ENCODE results near the gene PTPN22.
A peak's percentile ranks its signal among the peaks of the same experiment; 100 is the strongest.

Gene PTPN22

GRCh38 chr1:113812661-113813135 lies 58.8 kb downstream of the PTPN22 start:
- TF ChIP-seq, protein P1, sequence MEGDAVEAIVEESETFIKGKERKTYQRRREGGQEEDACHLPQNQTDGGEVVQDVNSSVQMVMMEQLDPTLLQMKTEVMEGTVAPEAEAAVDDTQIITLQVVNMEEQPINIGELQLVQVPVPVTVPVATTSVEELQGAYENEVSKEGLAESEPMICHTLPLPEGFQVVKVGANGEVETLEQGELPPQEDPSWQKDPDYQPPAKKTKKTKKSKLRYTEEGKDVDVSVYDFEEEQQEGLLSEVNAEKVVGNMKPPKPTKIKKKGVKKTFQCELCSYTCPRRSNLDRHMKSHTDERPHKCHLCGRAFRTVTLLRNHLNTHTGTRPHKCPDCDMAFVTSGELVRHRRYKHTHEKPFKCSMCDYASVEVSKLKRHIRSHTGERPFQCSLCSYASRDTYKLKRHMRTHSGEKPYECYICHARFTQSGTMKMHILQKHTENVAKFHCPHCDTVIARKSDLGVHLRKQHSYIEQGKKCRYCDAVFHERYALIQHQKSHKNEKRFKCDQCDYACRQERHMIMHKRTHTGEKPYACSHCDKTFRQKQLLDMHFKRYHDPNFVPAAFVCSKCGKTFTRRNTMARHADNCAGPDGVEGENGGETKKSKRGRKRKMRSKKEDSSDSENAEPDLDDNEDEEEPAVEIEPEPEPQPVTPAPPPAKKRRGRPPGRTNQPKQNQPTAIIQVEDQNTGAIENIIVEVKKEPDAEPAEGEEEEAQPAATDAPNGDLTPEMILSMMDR (conservative IDR thresholded peaks at IDR 0.05; ENCODE audit: control insufficient read depth, insufficient read depth, low read depth, low read length) = no peak
- no peak for DNase-seq (ENCODE audit: low read depth)
- peak overlapping the region; percentile 61 for H3K4me3 ChIP-seq (ENCODE audit: control insufficient read depth, low read depth, low read length)

DNA sequence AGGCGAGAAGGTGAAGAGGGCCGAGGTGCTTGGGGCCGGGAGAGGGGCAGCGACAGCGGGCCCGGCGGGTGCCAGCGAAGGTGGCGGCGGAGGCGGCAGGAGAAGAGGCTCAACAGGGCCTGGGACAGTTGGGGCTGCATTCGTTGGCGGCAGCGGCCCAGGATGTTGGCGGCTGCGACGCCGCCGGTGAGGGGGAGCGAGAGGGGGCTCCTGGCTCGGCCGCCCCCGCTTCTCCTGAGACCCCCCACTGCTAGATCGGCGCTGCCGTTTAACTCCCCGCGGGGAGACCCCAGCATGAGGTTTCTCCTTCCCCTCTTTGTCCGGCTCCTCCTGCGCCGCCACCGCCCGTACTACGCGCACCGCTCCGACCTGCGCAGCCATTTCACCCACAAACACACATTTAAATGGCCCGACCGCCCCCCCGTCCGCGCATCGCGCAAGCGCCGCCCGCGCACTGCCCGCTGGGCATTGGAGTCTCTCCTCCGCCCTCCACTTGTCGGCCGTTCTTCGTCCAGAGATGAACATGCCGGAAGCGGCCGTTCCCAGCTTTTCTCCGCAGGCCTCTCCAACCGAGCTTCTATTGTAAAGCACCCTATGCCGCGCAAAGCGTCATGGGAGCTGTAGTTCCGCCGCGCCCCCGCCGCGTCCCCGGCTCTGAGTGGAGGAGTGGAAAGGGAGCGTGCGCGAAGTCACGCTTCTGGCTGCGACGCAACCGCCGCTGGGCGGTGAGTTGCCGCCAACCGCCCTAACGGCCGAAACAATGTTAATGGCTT lies 59.4 kb downstream of the PTPN22 start, which contains the start of gene RSBN1:
TSS of gene RSBN1 (minus strand) at position 589 of the 773 bp plus-strand sequence. CDS start at position 525, 64 bp downstream.
- peak; percentile 98 for DNase-seq (ENCODE audit: low read depth)
- TF ChIP-seq, protein P1 (conservative IDR thresholded peaks at IDR 0.05; ENCODE audit: control insufficient read depth, insufficient read depth, low read depth, low read length) = no peak
- H3K4me3 ChIP-seq (ENCODE audit: control insufficient read depth, low read depth, low read length) = peak within 1 kb of the TSS; percentile 98

DNA sequence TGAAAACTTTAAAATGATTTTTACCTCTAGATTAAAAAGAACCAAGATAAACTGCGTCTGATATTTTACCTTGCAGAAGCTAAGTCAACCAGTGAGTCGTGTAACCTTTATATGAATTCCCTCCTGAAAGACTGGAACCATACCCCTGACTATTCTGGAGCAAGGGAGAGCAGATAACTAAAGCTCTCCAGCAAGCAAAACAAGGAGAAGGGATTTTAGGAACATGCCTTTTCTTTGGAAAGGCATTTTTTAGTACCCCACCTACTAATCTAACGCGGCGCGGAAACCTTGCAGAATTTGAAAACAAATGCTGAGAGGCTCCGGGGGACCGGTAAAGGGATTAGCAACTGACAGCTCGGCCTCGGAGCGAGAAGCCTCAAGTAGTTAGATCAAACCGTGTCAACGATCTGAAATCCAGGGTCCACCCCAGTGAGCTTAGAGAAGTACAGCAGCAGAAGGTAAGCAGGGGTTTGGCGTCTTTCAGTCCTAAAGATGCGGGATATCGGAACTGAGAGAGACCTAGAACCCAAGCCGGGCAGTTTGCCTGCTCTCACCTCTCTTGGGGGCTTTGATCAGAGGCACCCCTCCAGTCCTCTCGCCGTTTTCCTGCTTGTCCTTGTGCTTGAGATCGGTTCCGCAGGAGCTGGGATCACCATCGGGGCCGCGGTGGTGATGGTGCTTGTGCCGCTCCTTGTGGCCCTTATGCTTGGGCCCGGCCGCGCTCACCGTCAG lies 60.2 kb downstream of the PTPN22 start:
- peak overlapping the region; percentile 98 for H3K4me3 ChIP-seq (ENCODE audit: control insufficient read depth, low read depth, low read length)
- TF ChIP-seq, protein P1 (conservative IDR thresholded peaks at IDR 0.05; ENCODE audit: control insufficient read depth, insufficient read depth, low read depth, low read length) = no peak
- DNase-seq (ENCODE audit: low read depth) = peak; percentile 23

- TF ChIP-seq, protein P1 (conservative IDR thresholded peaks at IDR 0.05; ENCODE audit: control insufficient read depth, insufficient read depth, low read depth, low read length) = no peak
- peak overlapping the region; percentile 98 for H3K4me3 ChIP-seq (ENCODE audit: control insufficient read depth, low read depth, low read length)
- no peak for DNase-seq (ENCODE audit: low read depth)
These were observed 61.6 kb downstream of the PTPN22 start for GRCh38 chr1:113809670-113810602.

DNA sequence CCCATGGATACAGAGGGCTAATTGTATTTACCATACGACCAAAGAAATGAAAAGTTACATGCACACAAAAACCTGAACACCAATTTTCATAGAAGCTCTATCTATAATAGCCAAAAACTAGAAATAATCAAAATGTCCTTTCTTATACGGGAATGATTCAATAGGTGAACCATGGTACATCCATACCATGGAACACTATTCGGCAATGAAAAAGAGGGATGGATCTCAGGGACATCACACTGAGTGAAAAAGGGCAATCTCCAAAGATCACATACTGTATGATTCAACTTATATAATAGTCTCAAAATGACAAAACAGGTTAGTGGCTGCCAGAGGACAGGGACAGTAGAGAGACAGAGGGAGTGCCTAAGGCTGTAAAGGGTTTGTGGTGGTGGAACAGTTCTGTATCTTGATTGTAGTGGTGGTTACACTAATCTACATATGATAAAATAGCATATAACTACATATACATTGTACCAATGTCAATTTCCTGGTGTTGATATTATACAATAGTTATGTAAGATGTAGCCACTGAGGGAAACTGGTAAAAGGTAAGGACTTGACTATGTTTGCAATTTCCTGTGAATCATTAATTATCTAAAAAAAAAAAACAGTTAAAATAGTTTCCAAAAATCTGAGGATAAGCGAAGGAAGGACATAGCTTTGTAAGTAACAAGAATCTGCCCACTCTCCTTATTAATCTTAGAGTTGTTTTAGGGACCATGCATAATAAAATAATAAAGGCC lies 62.9 kb downstream of the PTPN22 start:
- TF ChIP-seq, protein P1 (conservative IDR thresholded peaks at IDR 0.05; ENCODE audit: control insufficient read depth, insufficient read depth, low read depth, low read length) = no peak
- no peak for DNase-seq (ENCODE audit: low read depth)
- no peak overlapping the region for H3K4me3 ChIP-seq (ENCODE audit: control insufficient read depth, low read depth, low read length)

Measured in fibroblast of mammary gland (primary cell).